Smooth muscle cell (in vitro differentiated cells): ENCODE results near the gene NUP210L. TPM values are rescaled to one million over a fixed set of nuclear protein-coding genes. Genes with fewer than 3 reads are reported as not detected.
"Not testable (repeated sequence)": the region's sequence is repeated elsewhere in the genome, so short reads cannot be mapped to it uniquely, and the experiment has no call there.

Source experiments
- DNase-seq: peaks from one replicate; lab custom pipeline; 2025; ENCODE audit not compliant: unreplicated experiment; lab: John Stamatoyannopoulos, UW
- H2AFZ ChIP-seq: fragments of 200-600 bp; sonication (generic); 2 replicates; pipeline ENCODE4 v1.6.0; 2016; ENCODE audit warnings: antibody characterized with exemption, low read depth, mild to moderate bottlenecking
- H3F3A ChIP-seq: fragments of 200-600 bp; sonication (generic); 2 replicates; pipeline ENCODE4 v1.6.0; 2017; ENCODE audit warnings: antibody characterized with exemption, low read depth
- H3K27ac ChIP-seq: fragments of 200-600 bp; sonication (generic); 2 replicates; pipeline ENCODE4 v1.5.1; 2016; ENCODE audit warnings: low read depth, mild to moderate bottlenecking
- H3K27me3 ChIP-seq: fragments of 200-600 bp; sonication (generic); 2 replicates; pipeline ENCODE4 v1.6.1; 2016; ENCODE audit warnings: low read depth, mild to moderate bottlenecking
- H3K36me3 ChIP-seq: fragments of 200-600 bp; sonication (generic); 2 replicates; pipeline ENCODE4 v1.5.1; 2016; ENCODE audit warnings: low read depth
- H3K4me1 ChIP-seq: fragments of 200-600 bp; sonication (generic); 2 replicates; pipeline ENCODE4 v1.5.1; 2016; ENCODE audit warnings: low read depth
- H3K4me2 ChIP-seq: fragments of 200-600 bp; sonication (generic); 2 replicates; pipeline ENCODE4 v1.6.0; 2016; ENCODE audit warnings: mild to moderate bottlenecking
- H3K4me3 ChIP-seq: fragments of 200-600 bp; sonication (generic); 2 replicates; pipeline ENCODE4 v1.5.1; 2016; ENCODE audit warnings: mild to moderate bottlenecking
- H3K79me2 ChIP-seq: fragments of 200-600 bp; sonication (generic); 2 replicates; pipeline ENCODE4 v1.6.0; 2016; ENCODE audit warnings: low read depth, mild to moderate bottlenecking
- H3K9ac ChIP-seq: fragments of 200-600 bp; sonication (generic); 2 replicates; pipeline ENCODE4 v1.6.0; 2016; ENCODE audit warnings: low read depth
- H3K9me3 ChIP-seq: fragments of 200-600 bp; sonication (generic); replicated peaks from 2 replicates; pipeline ENCODE4 v1.5.1; 2016; ENCODE audit warnings: low read depth
- H4K20me1 ChIP-seq: fragments of 200-600 bp; sonication (generic); 2 replicates; pipeline ENCODE4 v1.6.0; 2016; ENCODE audit warnings: low read depth
- CTCF ChIP-seq: fragments of 200-600 bp; sonication (generic); IDR thresholded peaks from 2 replicates; pipeline ENCODE4 v1.5.1; 2017; ENCODE audit warnings: borderline replicate concordance, mild to moderate bottlenecking, antibody characterized with exemption; ENCODE audit not compliant: insufficient read depth, poor library complexity, severe bottlenecking
- WGBS: methylation state at CpG from one replicate; pipeline ENCODE4 v1.1.7; 2016; ENCODE audit warnings: low lambda C conversion rate; 5-methylcytosine and 5-hydroxymethylcytosine counted together
- polyA plus RNA-seq: library from polyadenylated mRNA; unstranded; fragments of >200 nt; fragmentation: Nextera tagmentation; extraction: Ambion mirVana; gene quantifications from 2 replicates; pipeline ENCODE4 v1.2.1, GENCODE V29; 2016
- total RNA-seq: library from RNA; depleted of rRNA; stranded (reverse); fragments of >200 nt; gene quantifications from 2 replicates; pipeline ENCODE4 v1.2.3, GENCODE V29; 2014

The NUP210L gene
- total and polyA plus RNA-seq, 2 experiments from 2014 or later, result 0.90 TPM; not detected in 1

- no peak overlapping the region for H3K4me2 ChIP-seq
- no peak overlapping the region for H3K27ac ChIP-seq
- no peak for DNase-seq
- H3K4me3 ChIP-seq, result no peak overlapping the region
- no peaks in the 10 kb centered on the region for H3K9me3 ChIP-seq
- no peaks in the 10 kb centered on the region for H3K36me3 ChIP-seq
- WGBS, result 75% methylated on average over 2 of the region's 2 CpGs
- H3K4me1 ChIP-seq, result no peaks in the 10 kb centered on the region
- no peak overlapping the region for H2AFZ ChIP-seq
- H3F3A ChIP-seq, result no peaks in the 10 kb centered on the region
- H3K79me2 ChIP-seq, result no peaks in the 10 kb centered on the region
- H4K20me1 ChIP-seq, result no peaks in the 10 kb centered on the region
- no peaks in the 10 kb centered on the region for H3K27me3 ChIP-seq
- no peak overlapping the region for H3K9ac ChIP-seq
- no peak for TF ChIP-seq CTCF
These were observed 78.5 kb downstream of the NUP210L start for GRCh38 chr1:154076413-154076812.

GRCh38 chr1:154075746-154076145 is 79.1 kb downstream of the NUP210L start:
- Histone ChIP-seq H3K9ac (no peak overlapping the region), H2AFZ (no peak overlapping the region), H3K36me3 (no peaks in the 10 kb centered on the region), H3K27ac (no peak overlapping the region), H3K4me1 (no peaks in the 10 kb centered on the region), H4K20me1 (no peaks in the 10 kb centered on the region), H3K4me2 (no peak overlapping the region), H3F3A (no peaks in the 10 kb centered on the region), H3K27me3 (no peaks in the 10 kb centered on the region), H3K9me3 (no peaks in the 10 kb centered on the region), H3K79me2 (no peaks in the 10 kb centered on the region), H3K4me3 (no peak overlapping the region)
- no peak for TF ChIP-seq CTCF
- DNase-seq, result no peak
- WGBS, result 93% methylated on average over 2 of the region's 2 CpGs

GRCh38 chr1:154062309-154062708 is 92.6 kb downstream of the NUP210L start:
- Histone ChIP-seq H3K9ac (no peak overlapping the region), H2AFZ (no peak overlapping the region), H3K4me1 (no peaks in the 10 kb centered on the region), H3K4me3 (no peak overlapping the region), H3K79me2 (no peaks in the 10 kb centered on the region), H3F3A (no peaks in the 10 kb centered on the region), H3K27me3 (no peaks in the 10 kb centered on the region), H3K9me3 (no peaks in the 10 kb centered on the region), H3K36me3 (no peaks in the 10 kb centered on the region), H4K20me1 (no peaks in the 10 kb centered on the region), H3K4me2 (no peak overlapping the region), H3K27ac (no peak overlapping the region)
- no peak for TF ChIP-seq CTCF
- 64% methylated on average over 1 of the region's 1 CpG for WGBS
- no peak for DNase-seq

GRCh38 chr1:154047436-154047835 is 107.4 kb downstream of the NUP210L start:
- WGBS, result 62% methylated on average over 4 of the region's 4 CpGs

GRCh38 chr1:154033697-154034096 is 121.2 kb downstream of the NUP210L start:
- H3K9ac ChIP-seq, H2AFZ ChIP-seq, H3K27ac ChIP-seq, H3K9me3 ChIP-seq, H3K4me3 ChIP-seq, H3K79me2 ChIP-seq, H3K4me2 ChIP-seq, H3K36me3 ChIP-seq, H4K20me1 ChIP-seq, H3K4me1 ChIP-seq, DNase-seq, H3K27me3 ChIP-seq, H3F3A ChIP-seq: not testable (repeated sequence)
- WGBS, result 94% methylated on average over 1 of the region's 1 CpG

More at GRCh38 chr1:154047436-154047835, 107.4 kb downstream of the NUP210L start:
- H3K79me2 ChIP-seq, H3K9ac ChIP-seq, H3K4me3 ChIP-seq, H3K27ac ChIP-seq, H3F3A ChIP-seq, H3K4me2 ChIP-seq, H3K9me3 ChIP-seq, H3K27me3 ChIP-seq, H4K20me1 ChIP-seq, H2AFZ ChIP-seq, DNase-seq, H3K36me3 ChIP-seq, H3K4me1 ChIP-seq: not testable (repeated sequence)
